ENCODE results near the gene ZNF14.
A peak's percentile ranks its signal among the peaks of the same experiment; 100 is the strongest.
"Not testable (repeated sequence)": the region's sequence is repeated elsewhere in the genome, so short reads cannot be mapped to it uniquely, and the experiment has no call there.

The ZNF14 gene

GRCh38 chr19:19686580-19686979 lies 46.3 kb downstream of the ZNF14 start:
- no peak for DNase-seq

GRCh38 chr19:19686119-19686518 lies 46.8 kb downstream of the ZNF14 start:
- DNase-seq, result not testable (repeated sequence)

- DNase-seq, result no peak
Measured at GRCh38 chr19:19679176-19680073, 53.5 kb downstream of the ZNF14 start.

- DNase-seq, result no peak
Measured at GRCh38 chr19:19677579-19677978, 55.3 kb downstream of the ZNF14 start.

GRCh38 chr19:19674315-19674714 lies 58.6 kb downstream of the ZNF14 start:
- no peak for DNase-seq

GRCh38 chr19:19672816-19673215 lies 60.1 kb downstream of the ZNF14 start:
- no peak for DNase-seq

- no peak for DNase-seq
Measured at GRCh38 chr19:19670070-19670551, 62.8 kb downstream of the ZNF14 start.

GRCh38 chr19:19668230-19669012 lies 64.5 kb downstream of the ZNF14 start, which contains the start of gene ZNF101:
Gene ZNF101 (plus strand): TSS chr19:19668839. CDS start chr19:19668964, 125 bp downstream.
- DNase-seq, result peak; percentile 99

- DNase-seq, result not testable (repeated sequence)
Measured at GRCh38 chr19:19665420-19665948, 67.4 kb downstream of the ZNF14 start.

- DNase-seq, result peak; percentile 94
Measured at GRCh38 chr19:19663256-19664120, 69.4 kb downstream of the ZNF14 start, which contains the start of gene ATP13A1. Gene ATP13A1 (minus strand): TSS chr19:19663676. CDS start chr19:19663666, 10 bp downstream.

GRCh38 chr19:19662871-19663255 lies 70.0 kb downstream of the ZNF14 start:
- no peak for DNase-seq

- no peak for DNase-seq
Measured at GRCh38 chr19:19662344-19662743, 70.6 kb downstream of the ZNF14 start.

- DNase-seq, result peak; percentile 64
Measured at GRCh38 chr19:19661675-19662251, 71.1 kb downstream of the ZNF14 start.

GRCh38 chr19:19661141-19661674 lies 71.7 kb downstream of the ZNF14 start:
- no peak for DNase-seq

All from stimulated activated CD4-positive, alpha-beta T cell treated with anti-CD3 and anti-CD28 coated beads, Interleukin-15, amount 100 ng/mL, for 24 hours (primary cell).